ENCODE results near the gene STK10.

GRCh38 chr5:172046593-172046992 lies 141.4 kb downstream of the STK10 start:
- TF ChIP-seq CTCF (IDR thresholded peaks at IDR 0.05) (no peak), POLR2A (IDR thresholded peaks at IDR 0.05) (no peak), POLR2AphosphoS5 (IDR thresholded peaks at IDR 0.05) (no peak), EP300 (IDR thresholded peaks at IDR 0.05) (no peak)
